Muscle of arm (tissue), 14 donors: Measurements from ENCODE around the gene PSPN. TPM values are rescaled to one million over a fixed set of nuclear protein-coding genes. Genes with fewer than 3 reads are reported as not detected.
A peak's percentile ranks its signal among the peaks of the same experiment; 100 is the strongest.

Experiments
- DNase-seq: peaks from one replicate; pipeline ENCODE4 v3.0.0-alpha.2; 2013
- long read RNA-seq, 11 donors: transcript quantifications; one replicate each; lab custom pipeline, GENCODE V29; 2026
- polyA plus RNA-seq, 12 donors: library from polyadenylated mRNA; unstranded; fragments of 120-200 nt; gene quantifications; one replicate each; pipeline ENCODE4 v1.2.1, GENCODE V29; 2013; ENCODE audit not compliant: insufficient read length in 12 of 12

The PSPN gene
- polyA plus RNA-seq, result 1 to 10 TPM in 5 of 12 donors, under 1 TPM in 5, not detected in 2; 0.58 to 1.2 (median 0.94) TPM
- long read RNA-seq, donor 1, transcript PSPN-202 (1 exons, 3,911 nt), result major isoform, 14 of 14 reads
- long read RNA-seq, donor 1, partial matches to known transcripts, result 0 of 14 reads
- long read RNA-seq, donor 1, other reads (novel, unspliced or antisense), result 0 of 14 reads
- long read RNA-seq, donor 2, transcript PSPN-202 (1 exons, 3,911 nt), result major isoform, 13 of 13 reads
- long read RNA-seq, donor 2, partial matches to known transcripts, result 0 of 13 reads
- long read RNA-seq, donor 2, other reads (novel, unspliced or antisense), result 0 of 13 reads
- long read RNA-seq, donor 3, partial matches to known transcripts, result 0 of 3 reads
- long read RNA-seq, donor 3, other reads (novel, unspliced or antisense), result 0 of 3 reads
- long read RNA-seq, donor 4, transcript PSPN-202 (1 exons, 3,911 nt), result major isoform, 5 of 5 reads
- long read RNA-seq, donor 4, partial matches to known transcripts, result 0 of 5 reads
- long read RNA-seq, donor 4, other reads (novel, unspliced or antisense), result 0 of 5 reads
- long read RNA-seq, donor 5, transcript PSPN-202 (1 exons, 3,911 nt), result major isoform, 17 of 17 reads
- long read RNA-seq, donor 5, partial matches to known transcripts, result 0 of 17 reads
- long read RNA-seq, donor 5, other reads (novel, unspliced or antisense), result 0 of 17 reads
- long read RNA-seq, donor 6, transcript PSPN-202 (1 exons, 3,911 nt), result major isoform, 8 of 8 reads
- long read RNA-seq, donor 6, partial matches to known transcripts, result 0 of 8 reads
- long read RNA-seq, donor 6, other reads (novel, unspliced or antisense), result 0 of 8 reads
- long read RNA-seq, donor 7, transcript PSPN-202 (1 exons, 3,911 nt), result major isoform, 11 of 11 reads
- long read RNA-seq, donor 7, partial matches to known transcripts, result 0 of 11 reads
- long read RNA-seq, donor 7, other reads (novel, unspliced or antisense), result 0 of 11 reads
- long read RNA-seq, donor 8, transcript PSPN-202 (1 exons, 3,911 nt), result major isoform, 9 of 9 reads
- long read RNA-seq, donor 8, partial matches to known transcripts, result 0 of 9 reads
- long read RNA-seq, donor 8, other reads (novel, unspliced or antisense), result 0 of 9 reads
- long read RNA-seq, donor 9, transcript PSPN-202 (1 exons, 3,911 nt), result major isoform, 8 of 8 reads
- long read RNA-seq, donor 9, partial matches to known transcripts, result 0 of 8 reads
- long read RNA-seq, donor 9, other reads (novel, unspliced or antisense), result 0 of 8 reads
- long read RNA-seq, donor 10, transcript PSPN-202 (1 exons, 3,911 nt), result major isoform, 9 of 9 reads
- long read RNA-seq, donor 10, partial matches to known transcripts, result 0 of 9 reads
- long read RNA-seq, donor 10, other reads (novel, unspliced or antisense), result 0 of 9 reads
- long read RNA-seq, donor 11, transcript PSPN-202 (1 exons, 3,911 nt), result major isoform, 7 of 7 reads
- long read RNA-seq, donor 11, partial matches to known transcripts, result 0 of 7 reads
- long read RNA-seq, donor 11, other reads (novel, unspliced or antisense), result 0 of 7 reads

DNA sequence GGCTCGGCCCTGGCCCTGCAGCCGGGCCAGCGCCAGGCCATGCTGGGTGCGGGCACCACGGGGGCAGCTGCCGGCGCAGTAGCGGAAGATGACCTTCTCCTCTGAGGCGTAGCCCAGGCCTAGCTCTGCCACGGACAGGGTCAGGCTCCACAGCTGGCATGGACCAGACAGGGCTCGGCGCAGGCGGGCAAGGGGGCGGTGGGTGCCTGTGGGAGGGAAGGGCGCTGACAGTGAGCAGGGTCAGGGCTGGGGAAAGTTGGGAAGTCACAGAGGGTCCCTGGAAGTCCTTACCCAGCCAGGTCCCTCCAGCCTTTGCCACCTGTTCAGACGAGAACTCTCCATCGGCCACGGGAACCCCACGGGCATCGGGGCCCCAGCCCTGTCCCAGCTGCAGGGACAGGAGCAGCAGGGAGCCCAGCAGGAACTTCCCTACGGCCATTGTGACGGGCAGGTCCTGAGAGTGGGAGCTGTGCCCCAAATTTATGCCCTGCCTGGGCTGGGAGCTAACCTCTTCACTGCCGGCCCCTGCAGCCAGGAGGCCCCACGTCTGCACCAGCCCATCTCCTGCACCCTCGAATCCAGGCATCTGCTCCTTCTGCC lies at the start of gene PSPN:
Gene PSPN, minus strand, starts transcription at position 523 of the 600 bp plus-strand sequence. Its CDS starts 84 bp downstream, at position 439.
- no peak for DNase-seq

DNA sequence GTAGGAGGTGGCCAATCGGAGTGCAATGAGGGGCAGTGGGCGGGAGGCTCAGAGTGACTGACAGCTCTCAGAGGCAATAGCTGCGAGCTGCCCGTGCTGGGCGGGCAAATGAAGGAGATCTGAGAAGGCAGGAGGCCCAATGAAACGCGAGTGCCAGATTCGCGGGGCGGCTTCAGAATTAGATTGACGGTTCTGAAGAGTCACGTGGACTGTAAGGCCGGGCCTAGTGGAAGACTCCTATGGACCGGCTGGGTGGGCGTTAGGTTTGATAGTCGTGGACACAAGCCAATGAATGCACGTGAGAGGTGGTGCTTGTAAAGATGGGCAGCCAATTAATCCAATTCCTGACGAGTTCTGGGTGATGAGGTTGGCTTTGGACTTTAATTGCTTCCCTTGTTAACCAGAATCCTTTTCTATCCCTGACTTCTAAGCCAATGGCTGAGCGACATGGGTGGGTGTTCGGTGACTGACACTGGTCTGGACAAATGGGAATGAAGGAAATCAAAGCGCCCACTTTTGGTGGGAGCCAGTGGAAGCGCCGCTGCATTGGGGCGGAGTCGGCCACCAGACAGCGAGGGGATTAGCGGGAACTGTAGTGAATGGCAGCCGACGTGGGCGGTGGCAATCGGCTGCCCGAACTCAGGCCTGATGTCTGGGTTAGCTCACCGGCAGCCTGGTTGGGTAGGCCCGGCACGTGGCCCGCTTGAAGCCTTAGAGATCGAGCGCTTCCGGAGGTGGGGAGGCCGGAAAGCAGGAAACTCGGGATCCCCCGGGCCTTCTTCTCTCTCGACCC lies 49.4 kb upstream of the PSPN start:
- DNase-seq, result peak; percentile 100

DNA sequence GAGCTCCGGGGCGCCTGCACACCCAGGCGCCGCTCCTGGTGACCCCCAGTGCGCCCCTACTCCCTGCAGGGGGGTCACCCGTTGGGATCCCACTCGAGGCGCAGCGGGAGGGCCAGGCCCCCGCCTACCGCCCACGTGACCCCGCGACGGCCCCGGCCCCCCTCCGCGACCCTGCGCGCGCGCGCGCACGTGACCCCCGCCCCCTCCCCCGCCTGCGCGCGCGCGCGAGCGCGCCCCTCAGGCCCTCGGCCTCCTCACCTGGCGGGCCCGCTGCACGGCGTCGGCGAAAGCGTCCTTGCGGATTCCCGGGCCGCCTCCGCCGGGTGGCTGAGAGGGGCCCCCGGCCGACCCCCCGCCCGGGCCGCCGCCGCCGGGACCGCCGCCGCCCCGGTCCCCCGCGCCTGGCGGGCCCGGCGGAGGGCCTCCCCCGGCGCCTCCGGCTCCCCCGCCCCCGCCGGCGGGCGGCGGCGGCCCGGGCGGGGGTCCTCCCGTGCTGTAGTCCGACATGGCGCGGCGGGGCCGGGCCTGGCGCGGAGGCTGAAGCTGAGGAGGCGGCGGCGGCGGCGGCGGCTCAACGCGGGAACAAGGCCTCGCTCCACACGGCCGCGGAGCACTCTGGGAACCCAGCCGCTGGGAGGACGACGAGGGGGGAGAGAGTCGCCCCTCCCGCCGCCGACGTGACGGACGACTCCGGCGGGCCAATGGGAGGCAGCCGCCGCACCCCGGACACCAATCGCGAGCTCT lies 48.6 kb upstream of the PSPN start, which contains the start of gene KHSRP:
Gene KHSRP, minus strand, starts transcription at position 617 of the 744 bp plus-strand sequence. Its CDS starts 110 bp downstream, at position 507.
- DNase-seq, result peak; percentile 18

DNA sequence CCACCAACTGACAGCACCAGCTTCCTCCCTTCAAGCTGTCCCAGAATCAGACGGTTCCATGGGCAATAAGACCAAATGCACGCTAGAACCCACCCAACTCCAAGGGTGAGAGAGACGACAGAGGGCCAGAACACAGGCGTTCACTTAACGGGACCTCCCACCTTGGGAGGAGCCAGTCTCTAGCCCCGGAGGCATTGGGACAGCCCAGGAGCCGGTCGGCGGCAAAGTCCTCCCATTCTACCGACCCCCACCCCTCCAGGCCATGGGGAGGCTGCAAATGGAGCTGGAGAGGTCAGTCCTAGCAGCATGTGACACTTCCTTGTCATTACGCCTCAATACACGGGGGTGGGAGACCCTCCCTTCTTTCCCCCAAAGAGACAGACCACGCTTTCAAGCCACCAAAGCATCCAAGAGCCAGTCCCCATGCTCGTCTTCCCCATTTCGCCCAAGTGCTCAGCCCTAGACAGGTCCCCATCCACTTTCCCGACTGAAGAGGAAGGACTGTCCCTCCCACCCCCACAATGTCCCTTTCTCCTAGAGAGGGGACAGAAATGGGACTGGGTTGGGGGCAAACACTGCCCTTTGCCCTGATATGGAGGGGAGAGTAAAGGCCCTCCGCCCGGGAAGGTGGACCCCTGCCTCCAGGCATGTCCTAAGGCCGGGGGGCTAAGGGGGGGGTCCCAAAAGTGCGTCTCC lies 47.9 kb upstream of the PSPN start:
- peak; percentile 21 for DNase-seq

- DNase-seq, result no peak
Observed at GRCh38 chr19:6421075-6422014, 45.6 kb upstream of the PSPN start.

DNA sequence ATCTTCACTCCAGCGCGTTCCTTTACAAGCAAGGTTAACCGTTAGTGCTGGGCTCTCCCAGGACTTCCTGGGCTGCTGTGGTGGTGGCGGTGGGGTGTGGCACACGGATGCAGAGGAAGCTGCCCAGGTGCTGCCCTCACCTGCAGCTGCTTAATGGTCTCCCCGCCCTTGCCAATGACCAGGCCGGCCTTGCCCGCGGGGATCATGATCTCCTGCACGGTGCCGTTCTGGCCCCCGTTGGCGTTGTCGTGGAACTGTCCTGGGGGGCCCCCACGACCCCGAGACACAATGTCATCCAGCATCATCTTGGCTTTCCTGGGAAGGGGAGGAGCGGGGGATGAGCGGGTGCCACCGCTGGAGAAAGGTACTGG lies 42.8 kb upstream of the PSPN start:
- no peak for DNase-seq

- no peak for DNase-seq
Observed at GRCh38 chr19:6417713-6418561, 42.2 kb upstream of the PSPN start.

DNA sequence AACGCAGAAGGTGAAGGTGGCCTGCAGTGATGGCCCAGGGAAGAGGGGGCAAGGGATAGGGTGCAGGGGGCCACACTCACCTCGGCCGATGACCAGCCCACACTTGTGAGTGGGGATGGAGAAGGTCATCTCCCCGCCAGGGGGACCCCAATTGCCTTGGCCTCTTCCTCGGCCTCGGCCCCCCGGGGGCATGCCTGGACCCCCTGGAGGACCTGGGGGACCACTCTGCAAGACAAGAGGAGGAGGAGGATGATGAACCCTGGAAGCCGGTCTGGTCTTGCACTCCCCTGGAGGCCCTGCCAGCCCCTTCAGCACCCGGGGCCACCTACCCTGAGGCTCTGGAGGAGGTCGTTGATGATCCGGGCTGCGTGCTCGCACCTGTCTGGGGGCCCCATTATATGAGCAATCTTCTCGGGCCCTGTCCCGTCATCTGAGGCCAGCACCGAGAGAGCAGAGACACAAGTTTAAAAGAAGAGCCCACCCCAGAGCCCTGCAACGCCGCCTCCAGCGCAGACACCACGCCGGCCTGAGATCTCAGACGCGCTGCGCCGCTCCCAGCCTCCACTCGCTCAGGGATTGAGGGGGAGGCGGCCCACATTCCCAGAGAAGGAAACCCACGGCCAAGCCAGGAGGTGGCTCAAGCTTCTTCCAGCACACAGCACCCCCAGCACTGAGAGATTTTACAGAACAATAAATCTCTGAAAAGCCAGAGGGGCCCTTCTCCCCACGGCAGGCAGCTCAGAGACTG lies 41.1 kb upstream of the PSPN start:
- DNase-seq, result no peak

GRCh38 chr19:6415591-6416190 lies 40.0 kb upstream of the PSPN start:
- no peak for DNase-seq

GRCh38 chr19:6414793-6415590 lies 39.3 kb upstream of the PSPN start:
- no peak for DNase-seq

DNA sequence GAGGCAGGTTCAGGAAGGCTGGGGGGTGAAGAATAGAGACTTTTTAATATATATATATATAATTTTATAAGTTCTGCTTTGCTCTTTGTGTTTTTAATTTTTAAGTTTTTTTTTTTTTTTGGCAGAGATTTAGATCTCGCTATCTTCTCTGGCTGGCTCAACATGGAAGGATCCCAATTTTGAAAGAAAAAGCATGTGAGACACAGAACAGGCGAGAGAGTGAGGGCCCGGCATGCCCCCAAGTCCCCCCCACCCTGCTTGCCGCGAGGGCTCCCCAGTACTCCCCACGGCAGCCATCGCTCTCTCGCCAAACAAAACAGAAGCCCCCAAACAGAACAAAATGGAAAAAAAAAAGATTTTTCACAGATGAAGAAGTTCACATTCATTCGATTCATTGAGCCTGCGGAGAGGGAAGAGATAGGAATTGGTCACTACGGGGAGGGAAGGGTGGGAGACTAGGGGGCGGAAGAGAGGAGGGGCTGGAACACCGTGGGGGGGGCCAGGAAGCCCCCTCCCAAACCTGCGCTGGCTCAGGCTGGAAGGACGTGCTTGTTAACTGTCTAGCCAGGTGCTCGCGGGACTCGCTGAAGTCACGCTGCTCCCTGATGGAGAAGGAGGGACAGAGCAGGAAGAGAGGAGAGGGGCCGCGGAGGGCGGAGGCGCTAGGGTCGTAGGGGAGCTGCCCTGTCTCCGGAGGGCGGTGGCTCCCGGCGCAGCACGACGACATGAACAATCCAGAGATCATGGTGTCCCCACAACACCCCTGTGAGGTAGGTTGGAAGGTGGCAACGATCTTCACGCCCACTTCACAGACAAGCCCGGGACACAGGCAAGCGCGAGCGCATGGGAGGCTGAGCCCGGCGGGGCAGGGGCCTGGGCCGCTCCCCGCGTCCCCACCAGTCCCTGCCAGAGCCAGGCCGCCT lies 38.2 kb upstream of the PSPN start:
- no peak for DNase-seq

DNA sequence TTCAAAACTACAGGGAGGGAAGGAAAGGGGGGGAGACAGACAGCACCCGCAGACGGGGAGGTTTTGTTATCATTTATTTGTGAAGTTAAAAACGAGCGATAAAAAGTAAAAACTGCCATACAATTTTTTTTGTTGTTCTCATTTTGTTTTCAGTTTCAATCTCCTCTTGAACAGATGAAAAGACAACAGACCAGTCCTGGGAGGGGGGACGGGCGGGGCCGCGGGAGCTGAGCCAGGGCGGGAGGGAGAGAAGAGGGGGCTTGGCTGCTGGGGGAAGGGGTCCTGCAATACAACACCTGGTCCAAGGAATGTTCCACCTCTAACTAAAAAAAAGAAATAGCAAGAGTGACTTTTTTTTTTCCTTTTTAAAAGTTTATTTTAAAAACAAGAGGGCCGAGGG lies 37.6 kb upstream of the PSPN start:
- DNase-seq, result no peak

DNA sequence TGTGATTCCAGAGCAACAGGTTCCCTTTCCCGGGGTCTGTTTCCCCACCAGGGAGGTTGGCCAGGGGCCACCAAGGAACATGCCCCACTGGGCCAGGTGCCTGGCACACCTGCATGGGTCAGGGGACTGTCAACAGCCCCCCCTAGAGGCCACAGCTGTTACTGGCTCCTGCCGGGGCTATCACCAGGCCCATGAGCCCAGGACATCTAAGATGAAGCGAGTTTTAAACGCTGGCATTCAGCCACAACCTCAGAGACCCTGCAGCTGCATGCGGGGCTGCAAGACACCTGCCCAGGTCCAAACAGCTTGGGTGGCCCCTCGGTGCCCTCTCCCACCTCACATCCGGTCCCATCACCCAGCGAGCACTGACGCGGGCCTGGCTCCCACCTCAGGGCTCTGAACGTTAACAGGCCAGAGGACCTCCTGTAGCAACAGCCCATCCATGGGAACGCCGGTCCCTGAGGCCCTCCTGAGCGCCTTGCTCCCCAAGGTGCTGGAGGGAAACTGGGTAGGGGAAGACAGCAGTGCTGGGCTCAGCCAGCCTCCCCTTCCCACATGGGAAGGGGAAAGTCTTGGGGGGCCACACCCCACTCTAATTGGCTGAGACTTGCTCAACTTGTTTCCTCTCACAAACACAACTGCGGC lies 36.8 kb upstream of the PSPN start:
- no peak for DNase-seq
